Stimulated activated CD4-positive, alpha-beta T cell treated with anti-CD3 and anti-CD28 coated beads, TNF-alpha, amount 100 ng/mL, for 4 hours (primary cell): ENCODE results near the gene SH3RF3.

Source experiments
- DNase-seq, 3 experiments: peaks; one replicate each; pipeline ENCODE4 v3.0.0-alpha.2; 2020; ENCODE audit warnings: low read depth in 3 of 3

The SH3RF3 gene

DNA sequence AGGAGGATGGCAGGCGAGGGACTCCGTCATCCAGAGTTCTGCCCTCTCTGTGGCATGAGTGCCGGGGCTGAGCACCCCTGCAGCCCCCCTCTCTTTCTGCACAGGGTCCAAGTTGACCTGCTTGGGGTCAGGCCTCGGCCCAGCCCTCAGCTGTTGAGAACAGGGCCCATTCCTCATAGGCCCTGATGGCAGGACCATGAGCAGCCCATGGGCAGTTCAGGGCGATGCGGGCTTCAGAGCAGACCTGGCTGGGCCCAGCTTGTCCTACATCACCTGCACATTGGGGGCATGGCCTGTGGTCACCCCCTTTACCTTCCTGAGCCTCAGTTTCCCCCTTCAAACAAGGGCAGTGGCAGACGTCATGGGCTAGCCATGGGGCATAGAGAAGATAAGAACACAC, 246.7 kb downstream of the SH3RF3 start:
- DNase-seq: no peak

GRCh38 chr2:109376115-109376514, 247.1 kb downstream of the SH3RF3 start:
- no peak for DNase-seq

DNA sequence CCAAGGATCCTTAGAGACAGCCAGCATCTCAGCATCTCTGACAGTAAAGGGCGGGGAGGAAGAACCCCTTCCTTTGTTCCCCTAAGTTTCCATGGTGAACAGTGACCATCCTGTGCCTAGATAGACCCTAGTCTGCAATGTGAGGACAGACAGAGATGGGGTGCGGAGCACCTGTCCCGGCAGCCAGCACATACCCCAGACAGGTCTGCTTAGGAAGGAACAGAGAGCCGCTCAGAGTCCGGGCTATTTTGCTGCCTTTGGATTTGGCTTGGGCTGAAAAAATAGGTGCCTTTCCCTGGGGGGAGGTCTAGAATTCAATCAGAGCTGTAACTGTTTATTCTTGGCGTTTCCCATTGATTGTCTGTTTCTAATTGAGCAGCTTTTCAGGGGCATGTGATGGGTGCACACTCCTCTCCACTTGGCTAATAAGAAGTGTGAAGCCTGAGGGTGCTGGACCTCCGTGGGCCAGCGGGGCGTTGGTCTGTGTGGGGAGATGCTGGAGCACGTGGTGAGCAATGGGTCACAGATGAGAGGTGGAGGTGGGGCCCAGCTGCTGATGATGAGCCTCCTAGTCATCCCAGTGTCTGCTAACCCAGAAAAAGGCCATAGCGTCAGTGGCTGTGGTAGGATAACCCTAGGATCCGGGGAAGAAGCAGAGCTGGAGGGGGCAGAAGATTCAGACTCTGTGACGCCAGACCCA, 247.9 kb downstream of the SH3RF3 start:
- DNase-seq: no peak

DNA sequence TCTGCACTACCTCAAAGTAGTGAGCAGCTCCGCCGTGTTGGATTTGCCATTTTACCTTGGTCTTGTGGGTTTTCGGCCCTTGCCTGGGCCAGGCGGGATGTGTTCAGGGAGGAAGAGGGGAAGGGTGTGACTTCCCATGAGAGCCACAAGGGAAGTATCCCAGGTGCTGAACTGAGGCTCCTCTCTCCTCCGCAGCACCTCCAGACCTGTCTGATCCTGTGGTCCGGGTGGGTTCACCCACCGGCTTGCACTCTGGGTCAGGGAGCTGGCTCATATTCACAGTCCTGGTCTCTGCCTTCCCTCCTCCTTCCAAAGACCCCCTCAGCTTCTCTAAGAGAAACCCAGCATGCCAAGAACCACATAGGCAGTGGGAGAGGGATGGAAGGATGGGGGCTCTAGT, 249.0 kb downstream of the SH3RF3 start:
- no peak for DNase-seq

GRCh38 chr2:109378682-109379081, 249.7 kb downstream of the SH3RF3 start:
- no peak for DNase-seq

DNA sequence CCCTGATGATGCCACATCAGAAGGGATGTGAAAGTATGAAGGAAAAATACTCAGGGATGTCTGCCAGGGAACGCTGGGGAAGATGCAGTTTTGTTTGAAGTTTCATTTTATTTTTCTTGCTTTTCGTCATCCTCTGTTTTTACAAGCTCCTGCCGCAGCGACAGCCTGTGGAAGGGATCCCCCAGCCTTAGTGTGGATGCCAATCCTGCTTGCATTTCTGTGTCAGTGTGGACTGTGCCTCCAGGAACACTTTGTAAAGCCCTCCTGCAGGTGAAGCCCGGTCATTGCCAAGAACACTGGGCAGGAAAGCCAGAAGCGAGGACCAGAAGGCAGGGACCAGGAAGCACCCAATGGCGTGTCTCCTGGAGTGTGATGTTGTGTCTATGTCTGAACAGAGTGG, 250.5 kb downstream of the SH3RF3 start:
- no peak for DNase-seq

DNA sequence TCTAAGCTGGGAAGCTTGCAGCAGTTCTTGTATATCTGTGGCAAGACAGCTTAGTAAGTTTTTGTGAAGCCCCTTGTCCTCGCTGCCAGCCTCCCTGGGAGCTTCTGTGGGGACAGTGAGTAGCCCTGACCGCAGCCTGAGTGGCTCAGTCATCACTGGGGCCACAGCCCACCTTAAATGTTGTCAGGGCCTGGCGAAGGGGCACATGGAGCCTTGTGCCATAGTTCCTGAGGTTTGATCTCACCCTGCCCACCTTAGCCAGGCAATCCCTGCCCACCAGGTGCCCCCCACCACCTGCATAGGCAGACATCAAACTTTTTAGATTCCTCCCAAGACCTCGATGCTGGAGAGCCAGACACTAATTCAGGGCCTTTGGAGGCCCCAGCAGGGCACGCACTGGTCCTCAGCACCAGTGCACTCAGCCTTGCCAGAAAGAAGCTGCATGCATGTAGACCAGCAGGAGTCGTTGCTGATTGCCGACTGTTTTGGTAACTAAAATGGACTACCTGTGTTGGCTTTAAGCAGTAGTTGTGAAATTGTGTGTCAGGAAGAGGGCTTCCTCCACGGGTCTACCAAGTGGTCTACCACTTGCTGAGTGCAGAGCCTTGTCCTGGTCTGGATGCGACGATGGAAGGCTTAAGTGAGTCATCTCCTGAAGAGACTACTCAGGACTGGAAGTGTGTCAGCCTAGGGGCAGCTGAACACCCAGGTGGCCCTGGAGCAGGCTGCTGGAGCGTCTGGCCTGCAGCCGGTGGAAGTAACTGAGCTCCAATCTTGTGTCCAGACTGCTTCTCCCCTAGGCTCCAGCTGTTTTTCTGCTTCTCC, 251.7 kb downstream of the SH3RF3 start:
- DNase-seq: no peak

DNA sequence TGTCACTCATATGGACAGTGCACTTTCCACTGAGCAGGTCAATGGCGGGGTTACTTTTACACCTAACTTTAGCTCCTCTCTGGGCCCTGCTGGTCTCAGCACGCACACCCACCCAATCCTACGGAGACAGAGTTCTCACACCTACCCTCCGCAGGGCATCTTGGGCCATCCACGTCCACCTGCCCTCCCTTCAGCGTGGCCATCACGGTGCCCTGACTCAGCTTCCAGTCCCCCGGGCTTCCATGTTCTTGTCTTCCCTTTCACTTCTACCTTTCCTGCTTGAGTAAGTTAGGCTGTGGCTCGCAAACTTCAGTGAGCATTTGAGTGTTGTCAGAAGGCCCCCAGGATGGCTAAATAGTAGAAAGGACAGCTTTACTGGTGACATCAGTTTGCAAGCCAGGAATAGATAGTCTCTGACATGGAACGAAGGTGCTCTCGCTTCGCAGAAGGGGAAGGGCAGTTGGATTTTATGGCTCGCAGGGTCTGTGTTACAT, 252.4 kb downstream of the SH3RF3 start:
- DNase-seq: no peak

- no peak for DNase-seq
Measured at GRCh38 chr2:109382226-109382895, 253.4 kb downstream of the SH3RF3 start.

- no peak for DNase-seq
Measured at GRCh38 chr2:109382951-109383350, 253.9 kb downstream of the SH3RF3 start.

- no peak for DNase-seq
Measured at GRCh38 chr2:109383505-109384307, 254.7 kb downstream of the SH3RF3 start.

DNA sequence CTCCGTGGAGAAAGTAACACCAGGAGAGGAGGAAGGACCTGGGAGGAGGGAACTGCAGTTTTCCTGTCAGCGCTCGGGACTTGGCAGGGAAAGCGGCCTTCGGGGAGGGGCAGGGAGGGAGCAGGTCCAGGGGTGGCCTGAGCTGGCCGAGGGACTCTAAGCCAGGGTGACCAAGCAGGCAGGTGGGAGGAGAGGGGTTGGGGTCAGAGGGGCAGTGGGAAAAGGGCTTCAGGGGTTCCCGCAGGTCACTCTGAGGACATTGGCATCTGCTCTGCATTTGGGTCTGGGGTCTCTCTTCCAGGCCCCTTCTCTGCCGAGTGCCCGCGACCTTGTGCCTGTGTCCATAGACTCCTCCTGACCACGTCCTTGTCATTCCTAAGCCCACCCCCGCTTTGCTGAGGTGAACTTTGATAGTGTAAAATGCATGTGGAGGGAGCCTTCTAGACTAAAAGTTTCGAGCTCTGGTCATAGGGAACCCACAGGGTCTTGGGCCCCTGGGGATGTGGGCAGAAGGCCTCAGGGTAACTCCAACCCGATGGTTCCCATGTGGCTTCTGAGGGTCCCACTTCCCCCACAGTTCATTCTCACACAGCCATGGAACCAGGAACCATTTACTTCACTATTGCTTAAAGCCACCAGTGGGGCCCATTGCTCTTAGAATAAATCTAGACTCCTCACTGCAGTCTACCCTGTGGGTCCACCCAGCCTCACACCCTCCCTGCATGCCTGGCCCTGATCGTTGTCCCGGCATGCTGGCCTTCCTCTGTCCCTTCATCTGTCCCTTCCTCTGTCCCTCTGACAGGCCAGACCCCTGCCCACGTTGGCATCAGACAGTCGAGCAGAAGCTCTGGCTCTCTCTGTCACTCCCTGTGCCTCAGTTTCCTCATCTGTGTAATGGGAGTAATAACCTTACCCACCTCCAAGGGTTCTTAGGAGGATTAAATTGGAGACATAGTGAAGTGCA, 255.6 kb downstream of the SH3RF3 start:
- no peak for DNase-seq

DNA sequence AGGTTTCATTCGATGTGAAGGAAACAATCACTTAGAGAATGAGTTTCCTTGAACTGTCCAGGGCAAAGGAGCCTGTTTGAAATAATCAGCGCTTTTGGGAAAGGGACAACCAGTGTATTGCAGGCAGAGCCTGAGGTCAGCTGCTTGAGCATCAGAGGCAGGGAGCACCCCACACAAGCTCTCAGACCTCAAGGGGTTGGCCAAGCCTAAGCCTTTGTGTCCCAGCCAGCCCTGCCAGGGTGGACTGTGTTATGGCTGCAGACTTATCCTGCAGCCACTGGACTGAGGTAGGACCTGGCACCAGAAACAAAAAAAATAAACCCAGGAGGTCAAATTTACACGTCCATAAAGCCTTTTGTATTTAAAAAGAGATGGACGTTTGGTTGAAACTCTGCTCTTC, 256.5 kb downstream of the SH3RF3 start:
- no peak for DNase-seq

GRCh38 chr2:109386004-109386695, 257.1 kb downstream of the SH3RF3 start:
- DNase-seq: no peak

DNA sequence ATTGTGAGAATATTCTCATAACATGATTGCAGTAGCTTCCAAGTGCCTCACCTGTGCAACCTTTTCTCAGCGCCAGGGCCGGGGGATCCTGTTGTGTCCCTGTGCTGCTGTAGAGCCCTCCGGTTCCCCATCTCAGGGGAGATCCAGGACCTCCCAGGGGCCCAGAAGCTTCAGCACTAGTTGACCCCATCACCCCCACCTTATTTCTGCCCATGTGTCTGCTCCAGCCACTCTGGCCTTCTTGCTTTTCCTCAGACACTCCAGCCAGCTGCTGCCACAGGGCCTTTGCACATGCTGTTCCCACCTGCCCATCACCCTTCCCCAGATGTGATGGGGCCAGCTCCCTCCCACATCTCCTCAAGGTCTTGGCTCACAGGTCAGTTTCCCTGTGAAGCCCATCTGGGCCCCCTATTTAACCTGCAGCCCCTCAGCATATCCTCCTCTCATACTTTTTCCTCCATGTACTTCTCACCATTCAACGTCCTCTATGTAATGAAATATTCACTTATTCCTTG, 258.3 kb downstream of the SH3RF3 start:
- no peak for DNase-seq

- DNase-seq: no peak
Measured at GRCh38 chr2:109387778-109388469, 258.9 kb downstream of the SH3RF3 start.

GRCh38 chr2:109391243-109391642, 262.2 kb downstream of the SH3RF3 start:
- DNase-seq: no peak

GRCh38 chr2:109392140-109392539, 263.1 kb downstream of the SH3RF3 start:
- no peak for DNase-seq
